Panc1 (cell line): ENCODE data around the gene ZNF791. TPM values are rescaled to one million over a fixed set of nuclear protein-coding genes. Genes with fewer than 3 reads are reported as not detected.
A peak's percentile ranks its signal among the peaks of the same experiment; 100 is the strongest.

ENCODE experiments used
- ATAC-seq: fragments of 200-7000 bp; cut with Tn5 transposase; 2 replicates; pipeline ENCODE4 v1.9.1; 2020; ENCODE audit warnings: mild to moderate bottlenecking, moderate library complexity
- BruUV-seq: library from RNA; stranded (reverse); fragments of 400-500 nt; replicated peaks from 2 replicates; lab custom pipeline; 2021; lab: Mats Ljungman, UMichigan
- CTCF ChIA-PET: fragments of 300-600 bp; sonication (Branson Sonifier 250); formaldehyde crosslinking; loops from one replicate; lab custom pipeline; 2022; ENCODE audit warnings: antibody characterized with exemption; lab: Charles Lee
- POLR2A ChIA-PET: fragments of 300-600 bp; sonication (Branson Sonifier 250); formaldehyde crosslinking; loops from one replicate; lab custom pipeline; 2022; ENCODE audit warnings: antibody characterized with exemption; lab: Charles Lee
- DNase-seq: peaks from one replicate; pipeline ENCODE4 v3.0.0-alpha.2; 2010; ENCODE audit warnings: low read depth, low spot score
- H3K27ac ChIP-seq: 2 replicates; pipeline ENCODE4 v1.5.1; 2011; ENCODE audit warnings: mild to moderate bottlenecking, low read length, inconsistent platforms
- H3K27me3 ChIP-seq: fragments of 200-500 bp; sonication (Bioruptor generic); 2 replicates; pipeline ENCODE4 v1.6.0; 2014; ENCODE audit warnings: low read length, inconsistent platforms; ENCODE audit not compliant: control insufficient read depth, insufficient read depth
- H3K36me3 ChIP-seq: fragments of 200-500 bp; sonication (Bioruptor generic); 2 replicates; pipeline ENCODE4 v1.5.1; 2014; ENCODE audit warnings: inconsistent platforms, mild to moderate bottlenecking, low read length, moderate library complexity; ENCODE audit not compliant: control insufficient read depth, insufficient read depth
- H3K4me1 ChIP-seq: 2 replicates; pipeline ENCODE4 v1.5.1; 2011; ENCODE audit warnings: inconsistent platforms, mild to moderate bottlenecking, low read length, moderate library complexity; ENCODE audit not compliant: control insufficient read depth, insufficient read depth
- H3K4me3 ChIP-seq, 2 experiments: 2 replicates each; pipeline ENCODE4 v1.5.1; 2011 to 2012; ENCODE audit warnings: low read depth in 2 of 2, low read length in 2 of 2, mild to moderate bottlenecking in 2 of 2, inconsistent platforms in 1 of 2, moderate library complexity in 1 of 2
- H3K9me3 ChIP-seq: fragments of 200-500 bp; sonication (Bioruptor generic); 2 replicates; pipeline ENCODE4 v1.5.1; 2014; ENCODE audit warnings: low read depth, mild to moderate bottlenecking, inconsistent platforms, low read length, moderate library complexity; ENCODE audit not compliant: control insufficient read depth, insufficient read depth
- CTCF ChIP-seq: fragments of 450-650 bp; IDR thresholded peaks from 2 replicates; pipeline ENCODE4 v1.5.1; 2017; ENCODE audit warnings: mild to moderate bottlenecking
- POLR2AphosphoS5 ChIP-seq: IDR thresholded peaks from 2 replicates; pipeline ENCODE4 v1.6.1; 2012; ENCODE audit warnings: mild to moderate bottlenecking, low read depth, low read length, moderate library complexity
- SIN3A ChIP-seq: IDR thresholded peaks from 2 replicates; pipeline ENCODE4 v1.6.1; 2012; ENCODE audit warnings: low read depth, mild to moderate bottlenecking, low read length, moderate library complexity, borderline replicate concordance; ENCODE audit not compliant: insufficient read depth
- TCF7L2 ChIP-seq: IDR thresholded peaks from 2 replicates; pipeline ENCODE4 v1.6.1; 2011; ENCODE audit warnings: mild to moderate bottlenecking, low read depth, low read length, inconsistent platforms
- in situ Hi-C: cut with HindIII; loops from 2 replicates; pipeline ENCODE4 v1.10.0; 2016; ENCODE audit warnings: low sequenced_read_pairs, low pct_unique_long_range_greater_than_20kb
- intact Hi-C: fragments of 100-400 bp; cut with micrococcal nuclease; formaldehyde crosslinking; loops from one replicate; pipeline ENCODE4 v1.10.0; 2022; ENCODE audit not compliant: unreplicated experiment
- total RNA-seq: library from RNA; stranded (reverse); gene quantifications from one replicate; pipeline ENCODE4 v1.2.1, GENCODE V29; 2021; ENCODE audit not compliant: unreplicated experiment
- TF ChIP-seq, protein P1 (sequence below), 2 experiments: IDR thresholded peaks; 2 replicates each; pipeline ENCODE4 v1.6.1; 2011 to 2012; ENCODE audit warnings: low read depth in 2 of 2, control low read depth in 1 of 2, low read length in 1 of 2, mild to moderate bottlenecking in 1 of 2, moderate library complexity in 1 of 2; ENCODE audit not compliant: insufficient read depth in 1 of 2

ZNF791 gene
- total RNA-seq, 1 experiment from 2014 or later: 19.0 TPM

GRCh38 chr19:12638611-12639182 lies 28.0 kb downstream of the ZNF791 start:
- BruUV-seq: no TSS peak
- Histone ChIP-seq H3K27me3 (no peaks in the 10 kb centered on the region), H3K36me3 (no peaks in the 10 kb centered on the region), H3K4me3 (no peak overlapping the region), H3K9me3 (no peaks in the 10 kb centered on the region), H3K4me1 (0 out of 2 replicates have a peak, but pooled peaks cover 3% of the 10 kb centered on the region), H3K27ac (no peak overlapping the region)
- in situ Hi-C loops (no loop called here), intact Hi-C loops (no loop called here)
- ATAC-seq (no peak), DNase-seq (no peak)
- POLR2A ChIA-PET: interaction anchor here (0.7 kb wide), 1 partner anchor 22 kb away, joined by 4 read pairs; no protein-coding TSS in a partner anchor
- TF ChIP-seq TCF7L2 (no peak), CTCF (no peak), SIN3A (no peak), POLR2AphosphoS5 (no peak)
- TF ChIP-seq, protein P1, sequence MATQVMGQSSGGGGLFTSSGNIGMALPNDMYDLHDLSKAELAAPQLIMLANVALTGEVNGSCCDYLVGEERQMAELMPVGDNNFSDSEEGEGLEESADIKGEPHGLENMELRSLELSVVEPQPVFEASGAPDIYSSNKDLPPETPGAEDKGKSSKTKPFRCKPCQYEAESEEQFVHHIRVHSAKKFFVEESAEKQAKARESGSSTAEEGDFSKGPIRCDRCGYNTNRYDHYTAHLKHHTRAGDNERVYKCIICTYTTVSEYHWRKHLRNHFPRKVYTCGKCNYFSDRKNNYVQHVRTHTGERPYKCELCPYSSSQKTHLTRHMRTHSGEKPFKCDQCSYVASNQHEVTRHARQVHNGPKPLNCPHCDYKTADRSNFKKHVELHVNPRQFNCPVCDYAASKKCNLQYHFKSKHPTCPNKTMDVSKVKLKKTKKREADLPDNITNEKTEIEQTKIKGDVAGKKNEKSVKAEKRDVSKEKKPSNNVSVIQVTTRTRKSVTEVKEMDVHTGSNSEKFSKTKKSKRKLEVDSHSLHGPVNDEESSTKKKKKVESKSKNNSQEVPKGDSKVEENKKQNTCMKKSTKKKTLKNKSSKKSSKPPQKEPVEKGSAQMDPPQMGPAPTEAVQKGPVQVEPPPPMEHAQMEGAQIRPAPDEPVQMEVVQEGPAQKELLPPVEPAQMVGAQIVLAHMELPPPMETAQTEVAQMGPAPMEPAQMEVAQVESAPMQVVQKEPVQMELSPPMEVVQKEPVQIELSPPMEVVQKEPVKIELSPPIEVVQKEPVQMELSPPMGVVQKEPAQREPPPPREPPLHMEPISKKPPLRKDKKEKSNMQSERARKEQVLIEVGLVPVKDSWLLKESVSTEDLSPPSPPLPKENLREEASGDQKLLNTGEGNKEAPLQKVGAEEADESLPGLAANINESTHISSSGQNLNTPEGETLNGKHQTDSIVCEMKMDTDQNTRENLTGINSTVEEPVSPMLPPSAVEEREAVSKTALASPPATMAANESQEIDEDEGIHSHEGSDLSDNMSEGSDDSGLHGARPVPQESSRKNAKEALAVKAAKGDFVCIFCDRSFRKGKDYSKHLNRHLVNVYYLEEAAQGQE (IDR thresholded peaks at IDR 0.05; ENCODE audit: insufficient read depth in 1 of 2, low read depth in 2 of 2, low read length in 1 of 2): no peak
- CTCF ChIA-PET: interaction anchor here (0.7 kb wide), 2 partner anchors 21 to 34 kb away, joined by 3 to 6 read pairs; no protein-coding TSS in a partner anchor

DNA sequence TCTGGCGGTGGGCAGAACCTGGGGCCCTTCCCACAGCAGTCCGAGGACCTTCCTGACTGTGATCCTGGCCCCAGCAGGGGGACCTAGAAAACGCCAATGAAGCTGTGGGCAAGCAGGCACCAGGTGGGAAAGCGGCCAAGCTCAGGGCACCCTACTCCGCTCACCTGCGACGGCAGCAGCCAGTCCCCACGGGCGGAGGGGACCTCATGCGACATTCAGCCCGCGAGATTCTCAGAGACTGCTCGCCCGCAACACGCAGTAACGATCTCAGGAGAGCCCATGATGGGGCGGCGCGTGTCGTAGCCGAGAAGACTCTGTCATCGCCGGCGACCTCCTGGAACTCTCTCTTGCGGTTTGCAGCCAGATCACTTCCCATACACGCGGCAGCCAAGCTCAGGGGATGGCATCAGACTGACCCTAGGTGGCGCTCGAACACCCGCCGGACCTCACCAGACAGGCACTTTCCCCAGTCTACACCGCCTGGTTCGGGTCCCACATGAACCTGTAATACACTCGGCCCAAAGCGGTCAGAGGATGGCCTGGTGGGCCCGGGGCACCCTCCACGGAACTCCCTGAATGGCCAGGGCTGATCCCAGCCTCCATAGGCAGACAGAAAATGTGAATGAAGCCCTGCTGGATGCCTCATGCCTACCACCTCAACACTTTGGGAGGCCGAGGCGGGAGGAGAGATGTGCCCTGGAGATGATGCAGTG lies 29.3 kb downstream of the ZNF791 start:
- TF ChIP-seq SIN3A (no peak), POLR2AphosphoS5 (no peak), CTCF (peak; percentile 88), TCF7L2 (no peak)
- TF ChIP-seq, protein P1 (IDR thresholded peaks at IDR 0.05; ENCODE audit: insufficient read depth in 1 of 2, low read depth in 2 of 2, low read length in 1 of 2): no peak
- Histone ChIP-seq H3K4me1 (0 out of 2 replicates have a peak, but pooled peaks cover 3% of the 10 kb centered on the region), H3K36me3 (no peaks in the 10 kb centered on the region), H3K4me3 (peak overlapping the region in 1 of 2 experiments; percentile 19; a peak in 2 of 4 replicates), H3K27me3 (no peaks in the 10 kb centered on the region), H3K27ac (no peak overlapping the region), H3K9me3 (no peaks in the 10 kb centered on the region)
- intact Hi-C loops (no loop called here), in situ Hi-C loops (no loop called here)
- ChIA-PET POLR2A (no interaction called here), CTCF (interaction anchor here (0.5 kb wide), 1 partner anchor 32 kb away, joined by 3 read pairs; no protein-coding TSS in a partner anchor)
- DNase-seq (peak; percentile 30), ATAC-seq (peak; percentile 97)
- BruUV-seq: no TSS peak
